Cardiac muscle cell (in vitro differentiated cells and primary cell): ENCODE results near the gene ABTB2. TPM values are rescaled to one million over a fixed set of nuclear protein-coding genes. Genes with fewer than 3 reads are reported as not detected.
A peak's percentile ranks its signal among the peaks of the same experiment; 100 is the strongest.

ENCODE experiments used
- DNase-seq, 2 donors: peaks; one replicate each; pipeline versions ENCODE4 v3.0.0 to v3.0.0-alpha.2; 2010 to 2017; ENCODE audit warnings: low read depth in 1 of 2, low spot score in 1 of 2
- H3K27ac ChIP-seq: fragments of 200-600 bp; sonication (generic); 2 replicates; pipeline ENCODE4 v1.5.1; 2016
- H3K27me3 ChIP-seq: fragments of 200-600 bp; sonication (generic); 2 replicates; pipeline ENCODE4 v1.6.0; 2016; ENCODE audit warnings: control low read depth
- H3K36me3 ChIP-seq: fragments of 200-600 bp; sonication (generic); 2 replicates; pipeline ENCODE4 v1.5.1; 2016; ENCODE audit warnings: control low read depth
- H3K4me1 ChIP-seq: fragments of 200-600 bp; sonication (generic); 2 replicates; pipeline ENCODE4 v1.8.1; 2017; ENCODE audit warnings: low read depth, mild to moderate bottlenecking, mixed run types
- H3K4me3 ChIP-seq: fragments of 200-600 bp; sonication (generic); 2 replicates; pipeline ENCODE4 v1.5.1; 2016; ENCODE audit warnings: mild to moderate bottlenecking
- H3K9me3 ChIP-seq: fragments of 200-600 bp; sonication (generic); 2 replicates; pipeline ENCODE4 v1.5.1; 2017; ENCODE audit warnings: low read depth, mild to moderate bottlenecking, control low read depth
- CTCF ChIP-seq: IDR thresholded peaks from 2 replicates; pipeline ENCODE4 v1.5.1; 2012; ENCODE audit warnings: low read depth, mild to moderate bottlenecking, low read length
- polyA plus RNA-seq: library from polyadenylated mRNA; unstranded; fragments of >200 nt; fragmentation: Nextera tagmentation; extraction: Ambion mirVana; gene quantifications from 2 replicates; pipeline ENCODE4 v1.2.1, GENCODE V29; 2016
- total RNA-seq: library from RNA; depleted of rRNA; stranded (reverse); fragments of >200 nt; gene quantifications from 2 replicates; pipeline ENCODE4 v1.2.3, GENCODE V29; 2016

Gene ABTB2
- total and polyA plus RNA-seq, 2 experiments from 2014 or later = 29.0 to 61.3 TPM

- peak in 1 of 2 donors; percentile 88 for DNase-seq
- H3K36me3 ChIP-seq = peaks cover 65% of the 10 kb centered on the region
These were observed 197.6 kb downstream of the ABTB2 start for GRCh38 chr11:34160049-34160721.

GRCh38 chr11:34158661-34159060 is 199.1 kb downstream of the ABTB2 start:
- no peaks in the 10 kb centered on the region for H3K27me3 ChIP-seq
- no peaks in the 10 kb centered on the region for H3K9me3 ChIP-seq
- H3K4me3 ChIP-seq = no peak overlapping the region
- peaks cover 58% of the 10 kb centered on the region for H3K36me3 ChIP-seq
- no peaks in the 10 kb centered on the region for H3K4me1 ChIP-seq
- no peak overlapping the region for H3K27ac ChIP-seq
- TF ChIP-seq CTCF = no peak
- DNase-seq = no peak

More at GRCh38 chr11:34160049-34160721, 197.6 kb downstream of the ABTB2 start:
- H3K27ac ChIP-seq = no peak overlapping the region
- no peak for TF ChIP-seq CTCF
- H3K9me3 ChIP-seq = no peaks in the 10 kb centered on the region
- no peaks in the 10 kb centered on the region for H3K27me3 ChIP-seq
- no peak overlapping the region for H3K4me3 ChIP-seq
- H3K4me1 ChIP-seq = no peaks in the 10 kb centered on the region

- H3K27ac ChIP-seq = no peak overlapping the region
- no peaks in the 10 kb centered on the region for H3K27me3 ChIP-seq
- no peaks in the 10 kb centered on the region for H3K9me3 ChIP-seq
- H3K4me1 ChIP-seq = no peaks in the 10 kb centered on the region
- H3K36me3 ChIP-seq = peaks cover 56% of the 10 kb centered on the region
- DNase-seq = no peak
- TF ChIP-seq CTCF = no peak
- H3K4me3 ChIP-seq = no peak overlapping the region
These were observed 200.6 kb downstream of the ABTB2 start for GRCh38 chr11:34157163-34157562.

GRCh38 chr11:34155757-34156062 is 202.1 kb downstream of the ABTB2 start:
- DNase-seq = no peak
- TF ChIP-seq CTCF = no peak

GRCh38 chr11:34155057-34155756 is 202.6 kb downstream of the ABTB2 start:
- no peak overlapping the region for H3K4me3 ChIP-seq
- no peak for TF ChIP-seq CTCF
- H3K27ac ChIP-seq = no peak overlapping the region

More at GRCh38 chr11:34155757-34156062, 202.1 kb downstream of the ABTB2 start:
- Histone ChIP-seq H3K4me3 (no peak overlapping the region), H3K36me3 (peaks cover 57% of the 10 kb centered on the region), H3K9me3 (no peaks in the 10 kb centered on the region), H3K4me1 (no peaks in the 10 kb centered on the region), H3K27ac (no peak overlapping the region), H3K27me3 (no peaks in the 10 kb centered on the region)

More at GRCh38 chr11:34155057-34155756, 202.6 kb downstream of the ABTB2 start:
- DNase-seq = no peak
- H3K27me3 ChIP-seq = no peaks in the 10 kb centered on the region
- no peaks in the 10 kb centered on the region for H3K4me1 ChIP-seq
- H3K9me3 ChIP-seq = no peaks in the 10 kb centered on the region
- peaks cover 56% of the 10 kb centered on the region for H3K36me3 ChIP-seq
